ENCODE measurements around the gene CRABP2.

DNA sequence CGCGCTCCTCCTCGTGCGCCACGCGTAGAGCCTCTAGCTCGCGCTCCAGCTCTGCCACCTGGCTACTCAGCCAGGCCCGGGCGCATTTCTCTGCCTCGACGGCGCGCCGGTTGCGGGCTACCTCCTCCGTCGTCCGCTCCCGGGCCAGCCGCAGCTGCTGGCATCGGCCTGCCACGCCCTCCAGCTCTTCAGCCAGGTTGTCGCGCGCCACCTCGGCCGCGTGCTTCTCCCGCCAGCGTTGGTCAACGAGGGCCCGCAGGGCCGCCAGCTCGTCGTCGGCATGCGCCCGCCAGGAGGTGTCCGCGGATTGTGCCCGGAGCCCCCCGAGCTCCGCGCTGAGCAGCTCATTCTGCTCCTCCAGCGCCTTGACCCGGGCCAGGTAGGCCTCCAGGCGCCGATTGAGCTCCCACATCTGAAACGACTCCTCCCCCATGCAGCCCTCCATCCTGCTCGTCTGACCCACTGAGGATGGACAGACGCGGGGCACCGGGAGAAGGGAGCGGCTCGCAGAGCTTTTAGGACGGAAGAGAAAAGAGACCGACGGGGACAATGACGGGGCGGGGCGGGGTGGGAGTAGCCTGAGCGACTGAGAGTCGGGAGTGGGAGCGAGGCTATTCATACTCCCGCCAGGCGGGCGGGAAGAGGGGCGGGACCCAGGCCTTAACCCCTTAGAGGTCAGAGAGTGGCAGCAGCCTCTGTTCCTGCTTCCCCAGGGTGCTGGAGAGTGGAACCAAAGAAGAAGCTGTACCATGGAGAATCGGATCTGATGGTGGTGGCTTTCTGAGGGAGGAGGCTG, 28.4 kb downstream of the CRABP2 start, which contains the start of gene NES:
- TF ChIP-seq, protein P1, sequence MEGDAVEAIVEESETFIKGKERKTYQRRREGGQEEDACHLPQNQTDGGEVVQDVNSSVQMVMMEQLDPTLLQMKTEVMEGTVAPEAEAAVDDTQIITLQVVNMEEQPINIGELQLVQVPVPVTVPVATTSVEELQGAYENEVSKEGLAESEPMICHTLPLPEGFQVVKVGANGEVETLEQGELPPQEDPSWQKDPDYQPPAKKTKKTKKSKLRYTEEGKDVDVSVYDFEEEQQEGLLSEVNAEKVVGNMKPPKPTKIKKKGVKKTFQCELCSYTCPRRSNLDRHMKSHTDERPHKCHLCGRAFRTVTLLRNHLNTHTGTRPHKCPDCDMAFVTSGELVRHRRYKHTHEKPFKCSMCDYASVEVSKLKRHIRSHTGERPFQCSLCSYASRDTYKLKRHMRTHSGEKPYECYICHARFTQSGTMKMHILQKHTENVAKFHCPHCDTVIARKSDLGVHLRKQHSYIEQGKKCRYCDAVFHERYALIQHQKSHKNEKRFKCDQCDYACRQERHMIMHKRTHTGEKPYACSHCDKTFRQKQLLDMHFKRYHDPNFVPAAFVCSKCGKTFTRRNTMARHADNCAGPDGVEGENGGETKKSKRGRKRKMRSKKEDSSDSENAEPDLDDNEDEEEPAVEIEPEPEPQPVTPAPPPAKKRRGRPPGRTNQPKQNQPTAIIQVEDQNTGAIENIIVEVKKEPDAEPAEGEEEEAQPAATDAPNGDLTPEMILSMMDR (IDR thresholded peaks at IDR 0.05; ENCODE audit: low read length) = no peak
- no peak for TF ChIP-seq EZH2 (IDR thresholded peaks at IDR 0.05; ENCODE audit: borderline replicate concordance, low read length)
